ENCODE measurements around the gene ITSN1.

- TF ChIP-seq EZH2 (IDR thresholded peaks at IDR 0.05; ENCODE audit: insufficient read depth, poor library complexity, severe bottlenecking) (no peak), EZH2phosphoT487 (IDR thresholded peaks at IDR 0.05; ENCODE audit: insufficient read depth, low read depth) (no peak)
Observed at GRCh38 chr21:33839806-33840205, 197.5 kb downstream of the ITSN1 start.
